GM12801 (cell line): ENCODE measurements around the gene ANKRD27.

Experiments used
- CTCF ChIP-seq: IDR thresholded peaks from one replicate; pipeline ENCODE4 v1.5.1; 2011; ENCODE audit warnings: control low read depth; ENCODE audit not compliant: insufficient read length; ENCODE audit errors: extremely low read depth

ANKRD27 gene

GRCh38 chr19:32550666-32551065 lies 124.3 kb downstream of the ANKRD27 start:
- no peak for TF ChIP-seq CTCF
